NCI-H82 treated with DMSO at 0.1 percent for 48 hours (cell line): ENCODE results near the gene IL1A.

ENCODE experiments used
- DNase-seq: peaks from one replicate; lab custom pipeline; 2025; ENCODE audit not compliant: unreplicated experiment; lab: John Stamatoyannopoulos, UW

The IL1A gene

GRCh38 chr2:112764071-112765044 lies 19.9 kb downstream of the IL1A start, which contains the start of gene CKAP2L:
Gene CKAP2L (minus strand): TSS chr2:112764609. CDS start chr2:112764598, 11 bp downstream.
- DNase-seq: peak; percentile 95

GRCh38 chr2:112762276-112762675 lies 22.0 kb downstream of the IL1A start:
- DNase-seq: no peak

- DNase-seq: no peak
Measured at GRCh38 chr2:112760149-112760548, 24.1 kb downstream of the IL1A start.

GRCh38 chr2:112758711-112759110 lies 25.6 kb downstream of the IL1A start:
- DNase-seq: no peak

- DNase-seq: no peak
Measured at GRCh38 chr2:112757265-112757664, 27.0 kb downstream of the IL1A start.

- no peak for DNase-seq
Measured at GRCh38 chr2:112756207-112756606, 28.1 kb downstream of the IL1A start.

- no peak for DNase-seq
Measured at GRCh38 chr2:112755444-112755843, 28.8 kb downstream of the IL1A start.

- DNase-seq: no peak
Measured at GRCh38 chr2:112754564-112754963, 29.7 kb downstream of the IL1A start.

- no peak for DNase-seq
Measured at GRCh38 chr2:112752667-112753066, 31.6 kb downstream of the IL1A start.

GRCh38 chr2:112751451-112752197 lies 32.7 kb downstream of the IL1A start:
- no peak for DNase-seq

GRCh38 chr2:112750560-112750843 lies 33.8 kb downstream of the IL1A start:
- DNase-seq: no peak

- peak; percentile 8 for DNase-seq
Measured at GRCh38 chr2:112749755-112750559, 34.3 kb downstream of the IL1A start.

- no peak for DNase-seq
Measured at GRCh38 chr2:112740527-112740926, 43.8 kb downstream of the IL1A start.

- DNase-seq: no peak
Measured at GRCh38 chr2:112737542-112738232, 46.6 kb downstream of the IL1A start.

GRCh38 chr2:112733871-112734270 lies 50.4 kb downstream of the IL1A start:
- DNase-seq: no peak

GRCh38 chr2:112733456-112733855 lies 50.8 kb downstream of the IL1A start:
- no peak for DNase-seq

- no peak for DNase-seq
Measured at GRCh38 chr2:112731479-112731878, 52.8 kb downstream of the IL1A start.

GRCh38 chr2:112730791-112731190 lies 53.5 kb downstream of the IL1A start:
- no peak for DNase-seq

- DNase-seq: no peak
Measured at GRCh38 chr2:112730216-112730615, 54.1 kb downstream of the IL1A start.

GRCh38 chr2:112728378-112729175 lies 55.7 kb downstream of the IL1A start:
- no peak for DNase-seq
